HG02852 (cell line): ENCODE data around the gene HS6ST1.

Source experiments
- ATAC-seq: cut with Tn5 transposase; IDR thresholded peaks from one replicate; pipeline ENCODE4 v1.9.1; 2021; ENCODE audit warnings: mild to moderate bottlenecking, moderate library complexity; ENCODE audit not compliant: unreplicated experiment

Gene HS6ST1

GRCh38 chr2:128249555-128249954 lies 69.1 kb downstream of the HS6ST1 start:
- no peak for ATAC-seq

- ATAC-seq: no peak
Observed at GRCh38 chr2:128245813-128246212, 72.9 kb downstream of the HS6ST1 start.

GRCh38 chr2:128241896-128242295 lies 76.8 kb downstream of the HS6ST1 start:
- ATAC-seq: no peak

DNA sequence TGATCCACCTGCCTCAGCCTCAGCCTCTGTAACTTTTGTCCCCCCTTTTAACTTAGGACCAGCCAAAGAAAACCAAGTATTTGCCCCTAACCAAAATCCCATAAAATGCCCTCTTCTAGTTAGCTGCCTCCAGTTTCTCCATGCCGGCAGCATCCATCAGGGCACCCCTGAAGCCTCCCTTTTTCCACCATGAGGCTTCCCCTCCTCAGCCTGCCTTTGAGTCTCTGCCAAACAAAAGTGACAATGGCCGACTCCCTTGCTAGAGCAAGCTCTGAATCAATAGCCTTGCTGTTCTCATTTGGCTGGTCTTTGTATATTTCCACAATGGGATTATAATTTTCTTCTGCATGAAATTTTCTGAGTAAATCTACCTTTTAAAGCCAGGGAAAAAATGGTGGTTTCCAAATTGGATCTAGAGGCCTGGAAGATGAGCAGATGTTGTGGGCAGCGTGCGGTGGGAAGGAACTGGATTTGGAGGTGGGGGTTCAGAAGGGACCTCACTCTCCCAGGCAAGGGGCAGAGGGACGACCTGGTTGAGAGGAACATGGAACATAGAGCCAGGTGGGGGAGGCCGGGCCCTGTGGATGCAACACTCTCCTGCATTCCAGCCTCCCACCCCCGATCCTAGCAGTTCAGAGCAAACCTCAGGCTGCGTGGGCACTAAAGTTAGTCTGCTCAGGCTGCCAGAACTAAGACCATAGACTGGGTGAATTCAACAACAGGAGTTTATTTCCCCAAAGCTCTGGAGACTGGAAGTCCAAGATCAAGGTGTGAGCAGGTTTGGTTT lies 80.6 kb downstream of the HS6ST1 start:
- ATAC-seq: no peak

- no peak for ATAC-seq
Observed at GRCh38 chr2:128237081-128237534, 81.6 kb downstream of the HS6ST1 start.

DNA sequence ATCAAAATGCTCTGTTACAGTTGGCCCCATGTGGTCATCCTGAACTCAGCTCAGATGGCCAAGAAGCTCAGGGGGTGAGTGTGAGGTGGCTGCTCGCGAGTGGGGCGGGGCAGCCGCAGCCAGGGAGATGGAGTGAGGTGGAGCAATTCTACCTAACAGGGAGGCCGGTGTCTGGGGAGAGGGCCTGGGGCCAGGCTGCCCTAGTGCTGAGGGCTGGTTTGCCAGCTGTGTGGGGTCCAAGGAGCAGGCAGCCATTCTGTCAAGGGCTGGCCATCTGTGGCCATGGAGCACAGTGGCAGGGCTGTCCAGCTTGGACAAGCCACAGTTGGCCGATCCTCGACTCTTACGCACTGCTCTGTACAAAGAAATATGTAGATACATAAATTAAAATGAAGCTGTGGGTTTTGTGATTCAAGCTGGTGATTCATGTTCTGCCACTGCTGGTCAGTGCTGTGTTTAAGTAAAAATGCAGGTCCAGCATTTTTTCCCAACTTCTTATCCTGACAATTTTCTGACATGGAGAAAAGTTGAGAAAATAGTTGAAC lies 82.1 kb downstream of the HS6ST1 start:
- ATAC-seq: no peak

DNA sequence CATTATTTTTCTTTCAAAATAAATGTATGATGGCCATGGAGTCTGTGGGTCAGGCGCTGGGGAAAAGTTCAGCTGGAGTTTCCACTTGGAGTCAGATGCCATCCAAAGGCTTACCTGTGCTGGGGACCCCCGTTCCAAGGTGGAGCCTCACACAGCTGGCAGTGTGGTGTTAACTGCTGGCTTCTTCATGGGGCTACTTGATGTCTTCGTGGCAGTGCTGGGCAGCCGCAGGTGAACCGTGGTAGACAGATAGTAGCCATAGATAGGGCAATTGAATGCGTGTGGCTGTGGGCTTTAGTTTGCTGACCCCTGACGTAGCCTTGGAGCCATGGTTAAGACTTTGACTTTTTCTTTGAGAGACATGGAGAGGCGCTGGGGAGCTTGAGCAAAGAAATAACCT lies 83.1 kb downstream of the HS6ST1 start:
- no peak for ATAC-seq

DNA sequence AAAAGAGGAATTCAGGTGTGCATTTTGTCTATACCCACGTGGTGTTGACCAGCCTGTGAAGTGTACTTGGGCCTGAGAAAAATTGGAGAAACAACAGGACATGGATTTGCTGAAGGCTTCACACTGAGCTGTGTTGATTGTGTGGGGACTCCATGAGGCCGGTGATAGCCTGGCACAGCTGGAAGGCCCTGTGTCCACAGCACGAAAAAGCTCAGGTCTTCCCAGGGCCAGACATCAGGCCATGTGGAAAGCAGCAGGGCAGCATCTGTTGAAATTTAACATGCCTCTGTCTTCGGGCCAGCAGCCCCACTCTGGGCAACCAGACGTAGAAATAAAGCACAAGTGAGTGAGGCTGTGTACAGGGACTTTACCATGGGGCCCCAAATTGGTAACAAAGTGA lies 84.1 kb downstream of the HS6ST1 start:
- no peak for ATAC-seq

GRCh38 chr2:128233790-128234395 lies 84.8 kb downstream of the HS6ST1 start:
- ATAC-seq: peak; percentile 12

DNA sequence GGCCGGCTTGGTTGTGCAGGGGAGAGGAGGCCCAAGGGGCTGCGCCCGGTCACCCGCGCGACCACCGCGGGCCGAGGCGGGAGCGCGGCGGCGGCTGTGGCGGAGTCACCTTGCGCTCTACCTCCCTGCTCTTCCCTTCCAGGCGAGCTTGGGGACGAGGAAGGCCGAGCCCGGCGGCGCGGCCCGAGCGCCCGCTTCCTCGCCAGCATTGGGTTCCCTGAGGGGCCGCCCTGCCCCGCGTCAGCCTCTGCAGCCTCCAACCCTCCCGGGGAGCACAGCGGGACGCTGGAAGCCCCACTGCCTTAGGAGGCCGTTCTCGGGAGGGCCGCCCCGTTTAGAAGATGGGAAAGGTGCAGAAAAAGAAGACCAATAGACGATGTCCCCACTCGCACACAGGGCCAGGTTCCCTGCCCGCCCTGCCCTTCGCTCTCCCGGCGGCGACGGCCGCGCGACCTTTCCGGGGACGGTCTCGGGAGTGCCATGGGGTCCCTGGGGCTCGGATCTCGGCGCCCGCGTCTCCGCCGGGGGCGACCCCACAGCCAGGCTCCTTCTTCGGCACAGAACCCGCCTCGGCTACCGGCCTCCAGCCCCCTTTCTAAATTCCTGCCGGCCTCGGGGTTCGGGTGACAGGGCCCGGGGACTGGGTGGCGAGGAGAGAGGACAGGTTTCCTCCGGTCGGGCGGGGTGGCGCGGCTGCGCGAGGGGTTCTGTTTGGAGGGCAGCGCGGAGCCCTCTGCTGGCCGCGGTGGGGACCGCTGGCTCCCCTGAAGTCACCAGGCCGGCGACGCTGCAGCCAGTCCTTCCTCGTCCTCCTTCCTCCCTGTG lies 85.5 kb downstream of the HS6ST1 start:
- ATAC-seq: peak; percentile 97

DNA sequence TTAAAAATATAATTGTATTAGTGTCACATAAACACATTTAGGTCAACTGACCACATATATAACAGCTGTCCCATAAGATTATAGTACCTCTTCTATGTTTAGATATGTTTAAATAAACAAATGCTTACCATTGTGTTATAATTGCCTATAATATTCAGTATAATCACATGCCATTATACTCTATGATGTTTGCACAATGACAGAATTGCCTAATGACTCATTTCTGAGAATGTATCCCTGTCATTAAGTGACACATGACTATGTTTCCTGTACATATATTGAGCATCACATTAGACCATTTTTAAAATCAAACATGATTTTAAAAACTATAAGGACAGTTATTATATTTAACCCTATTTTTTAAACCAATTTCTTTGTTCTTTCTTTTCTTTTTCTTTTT lies 89.8 kb downstream of the HS6ST1 start:
- no peak for ATAC-seq

GRCh38 chr2:128227862-128228261 lies 90.8 kb downstream of the HS6ST1 start:
- no peak for ATAC-seq

- ATAC-seq: no peak
Observed at GRCh38 chr2:128219891-128220290, 98.8 kb downstream of the HS6ST1 start.

DNA sequence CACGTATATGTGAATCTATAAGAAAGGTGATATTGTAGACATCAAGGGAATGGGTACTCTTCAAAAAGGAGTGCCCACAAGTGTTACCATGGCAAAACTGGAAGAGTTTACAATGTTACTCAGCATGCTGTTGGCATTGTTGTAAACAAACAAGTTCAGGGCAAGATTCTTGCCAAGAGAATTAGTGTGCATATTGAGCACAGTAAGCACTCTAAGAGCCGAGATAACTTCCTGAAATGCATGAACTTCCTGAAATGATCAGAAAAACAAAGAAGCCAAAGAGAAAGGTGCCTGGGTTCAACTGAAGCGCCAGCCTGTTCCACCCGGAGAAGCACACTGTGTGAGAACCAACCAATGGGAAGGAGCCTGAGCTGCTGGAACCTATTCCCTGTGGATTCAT lies 101.0 kb downstream of the HS6ST1 start:
- ATAC-seq: no peak

DNA sequence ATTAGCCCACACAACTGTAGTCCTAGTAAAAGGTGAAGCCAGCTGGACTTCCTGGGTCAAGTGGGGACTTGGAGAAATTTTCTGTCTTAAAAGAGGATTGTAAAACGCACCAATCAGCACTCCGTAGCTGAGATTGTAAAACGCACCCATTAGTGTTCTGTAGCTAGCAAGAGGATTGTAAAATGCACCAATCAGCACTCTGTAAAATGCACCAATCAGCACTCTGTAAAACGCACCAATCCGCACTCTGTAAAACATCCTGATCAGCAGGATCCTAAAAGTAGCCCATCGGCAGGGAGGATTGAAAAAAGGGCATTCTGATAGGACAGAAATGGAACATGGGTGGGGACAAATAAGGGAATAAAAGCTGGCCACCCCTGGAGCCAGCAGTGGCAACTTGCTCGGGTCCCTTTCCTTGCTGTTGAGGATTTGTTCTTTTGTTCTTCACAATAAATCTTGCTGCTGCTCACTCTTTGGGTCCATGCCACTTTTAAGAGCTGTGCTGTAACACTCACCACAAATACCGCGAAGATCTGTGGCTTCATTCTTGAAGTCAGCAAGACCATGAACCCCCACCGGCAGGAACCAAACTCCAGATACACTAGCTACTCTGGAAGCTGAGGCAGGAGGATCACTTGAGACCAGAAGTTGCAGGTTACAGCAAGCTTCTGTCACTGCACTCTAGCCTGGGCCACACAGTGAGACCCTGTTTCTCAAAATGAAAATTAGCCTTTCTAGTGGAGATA lies 102.6 kb downstream of the HS6ST1 start:
- ATAC-seq: no peak
